Tibial nerve (tissue), 3 donors: ENCODE measurements around the gene THRA.

Experiments used
- POLR2A ChIP-seq, 2 donors: fragments of 450-650 bp; IDR thresholded peaks; one replicate each; pipeline ENCODE4 v1.6.1; 2017; ENCODE audit warnings: antibody characterized with exemption in 2 of 2, mild to moderate bottlenecking in 2 of 2, moderate library complexity in 2 of 2
- TF ChIP-seq, protein P1 (sequence below), 5 experiments: fragments of 200-600 bp in 3 of 5; fragments of 450-650 bp in 2 of 5; sonication (generic) in 3 of 5; IDR thresholded peaks; one replicate each; pipeline ENCODE4 v1.5.1; 2016 to 2019; ENCODE audit warnings: antibody characterized with exemption in 5 of 5, mild to moderate bottlenecking in 3 of 5, moderate library complexity in 2 of 5

DNA sequence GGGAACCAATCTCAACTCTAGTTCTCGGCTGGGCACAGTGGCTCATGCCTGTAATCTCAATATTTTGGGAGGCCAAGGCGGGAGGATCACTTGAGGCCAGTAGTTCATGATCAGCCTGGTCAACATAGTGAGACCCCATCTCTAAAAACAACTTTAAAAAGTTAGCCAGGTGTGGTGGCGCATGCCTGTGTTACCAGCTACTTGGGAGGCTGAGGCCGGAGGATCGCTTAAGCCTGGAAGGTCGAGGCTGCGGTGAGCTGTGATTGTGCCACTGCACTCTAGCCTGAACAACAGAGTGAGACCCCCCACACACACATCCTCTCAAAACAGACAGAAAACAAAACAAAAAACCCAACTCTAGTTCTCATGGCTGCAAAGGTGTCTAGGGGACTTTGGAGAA lies 4.9 kb downstream of the THRA start:
- TF ChIP-seq, protein P1, sequence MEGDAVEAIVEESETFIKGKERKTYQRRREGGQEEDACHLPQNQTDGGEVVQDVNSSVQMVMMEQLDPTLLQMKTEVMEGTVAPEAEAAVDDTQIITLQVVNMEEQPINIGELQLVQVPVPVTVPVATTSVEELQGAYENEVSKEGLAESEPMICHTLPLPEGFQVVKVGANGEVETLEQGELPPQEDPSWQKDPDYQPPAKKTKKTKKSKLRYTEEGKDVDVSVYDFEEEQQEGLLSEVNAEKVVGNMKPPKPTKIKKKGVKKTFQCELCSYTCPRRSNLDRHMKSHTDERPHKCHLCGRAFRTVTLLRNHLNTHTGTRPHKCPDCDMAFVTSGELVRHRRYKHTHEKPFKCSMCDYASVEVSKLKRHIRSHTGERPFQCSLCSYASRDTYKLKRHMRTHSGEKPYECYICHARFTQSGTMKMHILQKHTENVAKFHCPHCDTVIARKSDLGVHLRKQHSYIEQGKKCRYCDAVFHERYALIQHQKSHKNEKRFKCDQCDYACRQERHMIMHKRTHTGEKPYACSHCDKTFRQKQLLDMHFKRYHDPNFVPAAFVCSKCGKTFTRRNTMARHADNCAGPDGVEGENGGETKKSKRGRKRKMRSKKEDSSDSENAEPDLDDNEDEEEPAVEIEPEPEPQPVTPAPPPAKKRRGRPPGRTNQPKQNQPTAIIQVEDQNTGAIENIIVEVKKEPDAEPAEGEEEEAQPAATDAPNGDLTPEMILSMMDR (IDR thresholded peaks at IDR 0.05): no peak
- no peak for TF ChIP-seq POLR2A (IDR thresholded peaks at IDR 0.05)
